Kidney capillary endothelial cell (primary cell): ENCODE measurements around the gene NPEPL1.
"Not testable (repeated sequence)": the region's sequence is repeated elsewhere in the genome, so short reads cannot be mapped to it uniquely, and the experiment has no call there.

Experiments used
- DNase-seq: peaks from one replicate; pipeline ENCODE4 v3.0.0-alpha.2; 2018; ENCODE audit warnings: low spot score

Gene NPEPL1

DNA sequence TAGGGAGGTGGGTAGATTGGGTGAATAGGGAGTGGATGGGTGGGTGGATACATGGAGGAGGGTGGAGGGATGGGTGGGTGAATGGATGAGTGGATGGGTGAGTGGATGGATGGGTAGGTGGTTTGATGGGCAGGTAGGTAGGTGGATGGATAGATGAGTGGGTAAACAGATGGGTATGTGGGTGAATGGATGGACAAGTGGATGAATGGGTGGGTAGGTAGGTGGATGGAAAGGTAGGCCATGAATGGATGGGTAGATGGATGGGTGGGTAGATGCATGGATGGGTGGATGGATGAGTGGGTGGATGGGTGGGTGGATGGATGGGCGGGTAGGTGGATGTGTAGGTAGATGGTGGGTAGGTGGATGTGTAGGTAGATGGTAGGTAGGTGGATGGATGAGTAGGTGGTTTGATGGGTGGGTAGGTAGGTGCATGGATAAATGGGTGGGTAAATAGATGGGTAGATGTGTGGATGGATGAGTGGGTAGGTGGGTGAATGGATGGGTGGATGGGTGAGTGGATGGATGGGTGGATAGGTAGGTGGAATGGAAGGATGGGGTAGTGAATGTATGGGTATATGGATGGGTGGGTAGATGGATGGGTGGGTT, 51.4 kb downstream of the NPEPL1 start:
- no peak for DNase-seq

DNA sequence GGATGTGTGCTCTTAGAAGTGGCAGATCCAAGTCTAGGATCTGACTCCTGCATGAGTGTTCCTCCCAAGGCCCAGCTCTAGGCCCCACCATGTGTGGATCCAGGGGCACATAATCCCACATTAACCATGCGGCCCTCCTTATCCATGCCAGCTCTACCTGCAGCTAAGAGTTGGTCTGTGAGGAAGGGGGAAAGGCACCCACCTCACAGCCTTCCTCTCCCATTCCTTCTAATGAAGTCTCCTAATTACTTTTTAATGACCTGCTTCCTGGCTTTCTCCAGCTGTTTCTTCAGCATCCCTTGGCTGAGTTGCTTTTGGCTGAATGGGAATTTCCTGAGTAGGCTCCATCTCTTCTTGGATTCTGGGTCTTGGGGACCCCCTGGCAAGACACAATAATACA, 52.2 kb downstream of the NPEPL1 start:
- no peak for DNase-seq

DNA sequence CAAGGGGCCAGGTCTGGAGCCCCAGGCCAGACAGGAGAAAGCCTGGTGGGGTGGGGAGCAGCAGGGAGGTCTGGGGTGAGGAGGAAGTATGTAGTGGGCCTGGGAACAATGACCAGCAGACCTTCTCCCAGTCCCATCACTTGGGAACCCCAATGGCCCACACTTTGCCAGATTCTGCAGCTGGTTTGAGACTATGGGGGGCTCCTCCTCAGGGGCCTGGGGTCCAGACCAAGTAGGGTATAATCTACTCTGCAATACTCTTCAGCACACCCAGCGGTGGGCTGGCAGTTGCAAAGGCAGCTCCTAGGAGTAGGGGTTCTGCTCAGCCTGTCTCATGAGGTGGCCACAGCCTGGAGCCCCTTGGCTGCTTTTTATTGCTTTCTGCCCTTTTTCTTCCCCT, 52.8 kb downstream of the NPEPL1 start:
- DNase-seq: no peak

DNA sequence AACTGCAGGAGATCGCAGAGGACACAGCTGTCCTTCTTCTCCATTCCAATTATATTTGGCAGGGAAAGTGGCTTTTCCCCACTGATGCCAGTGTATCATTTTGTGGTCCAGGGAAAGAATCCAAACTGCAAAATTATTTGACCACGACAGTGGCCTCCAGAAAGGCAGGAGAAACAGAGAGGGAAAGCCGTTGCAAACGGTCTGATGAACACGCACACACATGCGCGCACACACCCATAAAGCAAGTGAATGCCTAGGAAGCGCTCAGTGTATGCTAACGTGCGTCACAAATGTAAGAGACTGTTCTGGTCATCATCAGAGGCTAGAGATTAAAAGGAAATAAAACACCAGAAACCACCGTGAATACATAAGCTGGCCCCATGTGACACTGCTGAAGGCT, 54.0 kb downstream of the NPEPL1 start:
- DNase-seq: no peak

DNA sequence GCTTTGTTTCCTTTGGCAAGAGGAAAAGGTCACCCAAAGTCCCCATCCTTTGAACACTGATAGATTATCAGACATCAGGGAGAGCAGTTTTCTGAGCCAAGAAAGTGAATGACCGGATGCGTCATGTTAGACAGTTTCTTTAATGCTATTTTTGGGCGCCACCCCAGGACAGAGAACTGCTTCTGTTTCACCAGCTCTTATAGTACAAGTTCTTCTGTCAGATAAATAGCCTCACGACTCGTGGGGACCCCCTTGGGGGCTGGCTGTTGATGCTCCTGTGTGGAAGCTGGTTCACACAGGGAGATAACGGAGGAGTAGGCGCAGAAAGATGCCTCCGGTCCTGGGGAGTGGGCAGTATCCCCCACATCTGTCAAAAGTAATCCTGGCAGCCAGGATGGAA, 54.6 kb downstream of the NPEPL1 start:
- no peak for DNase-seq

DNA sequence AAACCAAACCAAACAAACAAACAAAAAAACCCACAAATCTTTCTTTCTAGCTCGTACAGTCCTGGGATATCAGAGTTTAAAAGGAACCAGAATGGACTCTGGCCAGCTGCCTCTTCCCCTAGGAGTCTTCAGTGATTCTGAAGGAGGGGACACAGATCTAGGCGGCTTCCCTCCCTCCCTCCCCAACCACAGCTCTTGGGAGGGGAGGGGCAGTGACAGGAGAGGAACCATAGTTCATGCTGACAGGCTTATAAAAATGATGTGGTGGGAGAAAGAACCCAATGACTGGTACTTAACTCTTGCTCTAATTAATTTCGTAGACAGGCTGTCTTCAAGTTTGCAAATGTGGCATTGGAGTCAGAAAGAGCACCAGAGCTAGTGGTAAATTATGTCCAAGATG, 56.0 kb downstream of the NPEPL1 start:
- DNase-seq: no peak

DNA sequence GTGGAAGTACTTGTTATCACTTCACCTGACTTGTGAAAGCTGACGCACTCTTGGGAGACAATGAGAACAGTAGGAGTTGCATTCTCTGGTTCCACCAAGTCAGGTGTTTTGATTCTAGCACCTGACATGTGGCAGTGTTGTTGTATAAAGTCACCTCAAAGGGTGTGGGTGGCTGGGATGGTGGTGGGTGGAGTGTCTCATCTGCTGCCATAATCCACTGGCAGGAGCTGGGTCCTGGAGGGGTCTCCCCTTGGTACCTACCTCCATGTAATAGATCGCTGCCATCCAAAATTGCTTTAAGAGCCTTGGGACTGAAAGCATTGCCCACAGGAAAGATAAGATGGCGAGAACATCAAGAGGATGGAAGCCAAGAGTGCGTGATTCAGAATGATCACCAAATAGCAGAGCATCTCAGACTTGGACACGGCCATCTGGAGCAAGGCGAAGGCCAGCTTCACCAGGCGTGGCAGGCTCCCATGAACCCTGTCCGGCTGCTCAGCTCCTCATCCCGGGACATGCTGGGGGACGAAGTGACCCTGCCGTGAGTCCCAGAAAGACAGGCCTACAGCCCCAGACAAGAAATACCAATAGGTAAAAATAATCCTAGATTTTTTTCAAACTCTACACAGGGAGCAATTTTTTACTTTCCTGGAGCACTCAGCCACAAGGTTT, 56.6 kb downstream of the NPEPL1 start:
- DNase-seq: no peak

DNA sequence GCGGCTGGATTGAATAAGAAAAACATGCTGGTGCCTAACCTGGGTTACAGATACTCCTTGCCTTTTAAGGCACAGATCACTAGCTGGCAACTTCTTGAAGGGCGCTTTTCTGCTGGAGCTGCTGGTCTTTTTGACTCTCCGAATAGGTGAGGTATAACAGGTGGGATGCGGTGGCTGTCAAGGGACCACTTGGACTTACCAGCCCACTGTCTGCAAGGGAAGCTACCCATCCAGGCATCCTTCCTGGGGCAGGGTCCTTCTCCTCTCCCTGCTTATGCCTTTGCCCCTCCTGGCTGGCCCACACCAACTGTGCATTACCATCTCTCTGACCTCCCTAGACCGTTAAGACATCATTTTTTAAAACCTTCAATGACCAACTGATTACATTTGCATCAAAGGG, 57.4 kb downstream of the NPEPL1 start:
- DNase-seq: no peak

DNA sequence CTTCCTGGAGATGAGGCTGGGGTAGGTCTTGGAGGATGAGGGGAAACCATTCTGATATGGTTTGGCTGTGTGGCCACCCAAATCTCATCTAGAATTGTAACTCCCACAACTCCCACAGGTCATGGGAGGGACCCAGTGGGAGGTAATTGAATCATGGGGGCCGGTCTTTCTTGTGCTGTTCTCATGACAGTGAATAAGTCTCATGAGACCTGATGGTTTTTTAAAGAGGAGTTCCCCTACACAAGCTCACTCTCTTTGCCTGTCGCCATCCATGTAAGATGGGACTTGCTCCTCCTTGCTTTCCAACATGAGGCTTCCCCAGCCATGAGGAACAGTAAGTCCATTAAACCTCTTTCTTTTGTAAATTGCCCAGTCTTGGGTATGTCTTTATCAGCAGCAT, 58.1 kb downstream of the NPEPL1 start:
- DNase-seq: not testable (repeated sequence)

DNA sequence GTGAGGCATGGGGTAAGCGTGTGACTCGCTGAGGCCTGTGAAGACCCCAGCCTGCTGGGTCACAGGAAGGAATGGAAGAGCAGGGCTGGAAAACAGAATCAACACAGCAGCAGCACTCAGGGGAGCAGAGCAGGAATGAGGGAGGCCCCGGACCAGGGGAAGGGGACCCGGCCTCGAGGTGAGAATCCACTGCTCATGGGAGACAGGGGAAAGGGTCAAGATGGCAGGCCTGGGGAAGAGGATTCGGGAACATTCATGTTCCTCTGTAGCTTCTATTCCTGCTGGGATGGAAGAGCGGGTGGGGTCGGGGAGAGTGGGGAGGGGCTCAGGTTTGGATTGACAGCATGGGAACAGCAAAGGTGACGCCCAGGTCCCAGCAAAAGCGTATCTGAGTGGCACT, 59.4 kb downstream of the NPEPL1 start:
- no peak for DNase-seq

DNA sequence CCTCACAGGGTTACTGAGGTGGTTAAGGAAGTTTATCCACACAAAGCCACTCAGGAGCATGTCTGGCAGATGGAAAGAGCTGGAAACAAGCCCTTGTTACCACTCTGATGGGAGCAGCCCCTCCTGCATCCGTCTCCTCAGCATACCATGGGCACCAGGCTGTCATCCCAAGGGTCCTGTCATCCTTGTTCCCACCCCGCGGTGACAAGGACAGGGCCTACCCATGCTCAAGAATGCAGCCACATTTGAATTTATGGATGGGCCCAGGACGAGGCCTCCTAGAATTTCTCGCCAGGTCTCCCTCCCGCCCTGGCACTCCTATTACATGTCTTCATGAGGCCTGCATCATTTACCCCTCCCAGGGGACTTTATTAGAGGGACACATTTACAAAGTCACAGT, 60.0 kb downstream of the NPEPL1 start:
- no peak for DNase-seq

DNA sequence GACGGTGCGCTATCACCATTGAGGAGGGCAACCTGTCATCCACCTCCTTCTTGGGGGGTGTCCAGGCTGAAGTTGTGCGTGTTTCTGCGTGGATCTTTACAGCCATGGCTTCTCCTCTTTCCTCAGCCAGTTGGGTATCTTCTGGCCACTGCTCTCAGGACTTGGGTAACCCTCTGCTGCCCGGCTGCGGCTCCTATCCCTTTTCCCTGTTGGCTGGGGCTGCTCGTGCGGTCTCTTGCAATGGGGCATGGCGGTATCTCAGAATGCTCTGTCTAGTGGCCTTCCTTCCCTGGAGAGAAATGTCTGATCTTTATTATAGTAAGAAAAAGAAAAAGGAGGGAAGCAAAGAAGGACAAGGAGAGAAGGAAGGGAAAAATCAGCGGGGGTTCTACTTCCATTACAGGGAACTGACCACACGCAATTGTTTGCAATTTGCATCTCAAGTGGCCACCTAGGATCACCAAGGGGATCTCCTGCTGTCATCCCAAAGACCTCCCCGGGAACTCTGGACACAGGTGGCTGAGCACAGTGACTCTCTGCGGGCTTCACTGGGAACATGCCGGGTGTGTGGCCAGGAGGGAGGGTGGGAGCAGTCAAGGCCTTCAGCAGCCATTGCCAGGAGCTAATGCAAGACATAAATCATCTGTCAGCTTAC, 60.8 kb downstream of the NPEPL1 start:
- no peak for DNase-seq

DNA sequence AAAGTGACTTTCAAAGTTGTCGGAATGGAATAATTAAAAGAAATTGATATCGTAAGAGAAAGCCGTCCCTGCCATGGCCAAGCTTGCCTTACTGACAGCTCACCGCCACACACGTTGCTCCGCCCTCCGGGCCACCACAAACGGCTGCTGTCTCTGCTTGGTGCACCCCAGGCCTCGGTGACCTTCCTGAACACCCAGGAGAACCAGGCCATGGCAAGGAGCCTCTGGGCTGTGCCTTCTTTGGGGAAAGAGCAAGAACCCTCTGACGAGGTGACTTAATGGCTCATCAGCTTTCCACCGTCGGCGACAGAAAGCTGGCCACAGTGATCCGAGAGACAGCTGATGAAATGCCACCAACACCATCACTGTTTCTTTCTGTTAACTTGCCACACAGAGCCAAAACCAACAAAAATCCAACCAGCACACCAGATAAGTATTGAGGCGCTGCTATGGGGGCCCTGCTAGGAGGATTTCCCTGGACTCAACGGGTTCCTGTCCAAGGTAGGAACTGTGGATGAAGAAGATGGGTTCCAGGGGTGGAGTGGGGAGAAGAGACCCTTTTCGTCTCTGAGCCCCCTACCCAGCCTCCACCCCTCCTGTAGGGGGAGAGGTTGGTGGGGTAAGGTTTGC, 61.4 kb downstream of the NPEPL1 start:
- DNase-seq: no peak

DNA sequence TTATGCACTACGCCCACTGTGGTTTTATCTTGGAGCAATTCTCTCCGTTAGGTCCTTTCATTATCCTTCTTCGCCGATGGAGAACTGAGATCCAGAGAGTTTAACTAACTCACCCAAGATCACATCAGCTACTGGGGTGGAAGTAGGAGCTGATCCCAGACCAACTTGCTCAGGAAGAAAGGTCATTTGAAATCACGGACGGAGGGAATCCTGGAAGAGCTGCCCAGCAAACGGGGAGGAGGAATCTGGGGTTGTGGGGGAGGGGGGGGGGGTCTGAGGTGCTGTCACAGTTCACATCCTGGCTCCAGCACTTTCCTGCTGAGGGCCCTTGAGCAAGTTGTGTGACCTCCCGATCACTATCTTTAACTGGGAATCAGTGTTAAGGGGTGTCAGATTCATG, 62.0 kb downstream of the NPEPL1 start:
- no peak for DNase-seq

DNA sequence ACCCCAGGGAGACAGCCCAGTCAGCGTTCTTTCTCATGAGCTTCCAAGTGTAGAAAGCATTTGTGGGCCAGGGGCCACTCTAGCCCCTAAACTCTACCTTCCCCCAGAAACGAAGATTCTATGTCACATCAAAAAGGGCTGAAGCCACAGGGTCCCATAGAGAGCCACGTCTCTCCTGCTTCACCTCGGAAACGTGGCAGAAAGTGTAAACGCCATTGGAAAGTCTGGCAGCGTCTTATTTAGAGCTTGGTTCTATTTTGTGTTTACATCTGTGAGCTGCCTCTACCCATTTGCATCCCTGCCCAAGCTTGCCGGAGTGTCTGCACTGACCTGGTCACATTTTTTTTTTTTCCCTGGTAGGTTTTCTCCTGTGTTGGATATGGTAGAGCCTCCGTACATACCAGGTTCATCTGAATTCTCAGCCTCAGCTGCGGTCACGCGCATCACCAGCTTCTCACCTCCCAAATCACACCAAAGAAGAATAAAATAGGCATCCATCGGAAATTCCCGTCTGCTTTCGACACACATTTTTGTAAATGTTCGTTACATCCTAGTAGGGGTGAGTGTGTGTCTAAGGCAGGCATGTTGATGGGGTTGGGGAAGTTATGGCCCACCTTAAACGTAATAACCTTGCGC, 62.6 kb downstream of the NPEPL1 start:
- DNase-seq: no peak

DNA sequence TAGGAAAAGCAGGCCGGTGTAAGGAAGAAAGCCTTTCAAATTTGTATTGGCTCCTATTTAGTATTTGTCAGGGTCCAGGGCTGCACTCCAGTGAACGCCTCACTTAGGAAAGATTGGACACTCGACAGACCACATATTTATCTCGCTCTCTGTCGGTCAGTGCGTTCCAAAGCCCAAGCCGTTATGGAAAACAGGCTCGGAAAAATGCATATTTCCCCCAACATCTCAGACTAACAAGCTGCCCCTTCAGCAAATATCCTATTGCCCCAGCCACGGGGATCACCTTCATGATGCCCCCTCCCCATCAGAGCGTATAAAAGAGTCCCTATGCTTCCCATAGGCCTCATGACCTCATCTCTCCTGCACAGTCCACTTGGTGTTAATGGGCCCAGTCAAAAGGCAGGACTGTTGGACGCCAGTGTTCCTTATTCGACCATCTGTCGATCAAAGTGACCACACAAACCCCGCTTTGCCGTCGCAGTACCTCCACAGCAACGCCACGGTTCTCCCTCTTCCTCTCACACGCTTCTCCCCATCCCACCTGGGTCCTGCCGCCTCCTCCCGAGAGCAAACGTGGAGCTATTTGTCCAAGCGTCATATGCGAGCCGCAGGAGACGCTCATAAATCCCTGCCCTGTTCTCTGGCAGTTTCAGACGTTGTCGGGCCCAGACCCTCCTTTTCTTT, 63.3 kb downstream of the NPEPL1 start:
- DNase-seq: no peak

DNA sequence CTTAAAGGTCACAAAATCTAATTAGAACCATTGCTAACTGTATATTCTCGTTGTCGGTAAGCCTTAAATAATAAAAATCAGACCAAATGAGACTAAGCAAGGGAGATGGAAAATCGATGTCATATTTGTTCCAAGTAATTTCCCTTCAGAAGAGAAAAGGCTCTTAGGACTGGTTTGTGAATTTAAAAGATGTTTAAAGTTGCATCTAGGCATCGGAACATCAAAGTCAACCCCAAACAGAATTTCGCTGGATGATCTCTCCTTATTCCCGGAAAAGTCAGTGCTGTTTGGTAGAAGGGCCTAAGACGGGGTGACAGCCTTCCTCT, 63.8 kb downstream of the NPEPL1 start:
- no peak for DNase-seq

DNA sequence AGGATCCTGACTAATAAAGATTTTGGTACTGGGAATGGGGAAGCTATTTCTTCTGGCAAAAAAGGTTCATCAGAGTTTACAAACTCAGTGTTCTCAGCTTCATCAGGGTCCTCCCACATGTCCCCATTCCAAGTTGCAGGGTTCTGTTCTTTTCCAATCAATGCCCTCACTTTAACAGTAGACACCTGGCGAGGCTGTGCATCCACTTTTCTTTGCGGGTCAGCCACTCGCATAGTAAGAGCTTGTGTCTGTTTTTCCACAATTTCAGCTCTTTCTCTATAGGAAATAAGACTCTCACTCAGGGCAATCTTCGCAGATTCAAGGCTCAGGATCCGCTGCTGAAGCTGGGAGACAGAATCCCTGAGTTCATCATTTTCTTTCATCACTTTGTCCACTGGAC, 65.0 kb downstream of the NPEPL1 start:
- not testable (repeated sequence) for DNase-seq

DNA sequence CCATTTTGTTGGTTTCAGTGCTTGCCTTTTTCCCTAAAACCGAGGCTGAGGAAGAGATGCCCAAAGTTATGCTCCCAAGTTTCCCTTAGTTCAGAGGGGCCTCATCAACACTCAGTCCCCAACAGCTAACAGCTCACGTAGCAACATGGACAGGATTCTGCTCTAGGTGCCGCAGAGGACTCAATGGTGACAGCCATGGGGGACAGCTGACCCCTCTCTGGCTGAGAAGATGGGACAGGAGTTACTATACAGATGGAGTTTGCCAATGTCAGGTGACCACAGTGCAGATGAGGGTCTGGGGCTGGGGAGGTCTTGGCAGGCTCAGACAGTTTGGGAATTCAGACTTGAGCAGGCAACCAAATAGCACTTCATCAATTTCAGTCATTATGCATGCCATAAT, 67.3 kb downstream of the NPEPL1 start:
- DNase-seq: no peak

DNA sequence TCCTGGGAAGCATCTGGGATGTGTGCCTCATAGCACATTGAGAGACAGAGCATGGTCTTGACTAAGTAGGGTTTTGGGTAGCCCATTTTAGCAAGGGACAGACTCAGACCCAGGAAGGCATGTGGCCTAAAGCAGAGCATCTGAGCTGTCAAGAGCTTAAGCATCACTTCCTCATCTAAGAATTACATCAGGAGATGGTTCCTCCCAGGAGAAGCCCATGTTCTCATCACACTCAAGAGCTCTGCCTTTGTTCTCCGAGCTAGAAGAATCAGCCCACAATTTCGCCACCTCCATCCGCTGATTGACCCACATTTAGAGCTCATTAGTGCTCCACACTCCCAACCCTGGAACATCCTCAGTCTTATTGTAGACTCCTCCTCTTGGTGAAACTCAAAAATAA, 68.3 kb downstream of the NPEPL1 start:
- DNase-seq: no peak

DNA sequence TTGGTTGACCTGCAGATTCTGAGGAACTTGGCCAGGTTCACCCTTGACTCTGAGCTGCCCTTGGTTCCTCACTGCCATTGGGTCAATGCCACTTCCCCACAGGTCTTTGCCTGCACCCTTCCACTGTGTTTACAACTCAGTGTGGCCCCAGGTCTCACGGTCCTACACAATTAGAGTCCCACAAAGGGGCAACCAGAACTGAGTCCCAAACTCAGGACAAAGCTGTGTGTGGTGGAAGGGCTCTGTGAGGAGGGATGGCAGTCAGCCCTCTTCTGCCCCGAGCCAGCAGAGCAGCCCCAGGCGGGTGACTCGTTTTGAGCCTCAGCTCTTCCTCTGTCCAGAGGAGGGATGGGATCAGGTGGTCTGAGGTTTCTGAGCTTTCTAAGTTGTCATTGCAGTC, 69.5 kb downstream of the NPEPL1 start:
- no peak for DNase-seq

DNA sequence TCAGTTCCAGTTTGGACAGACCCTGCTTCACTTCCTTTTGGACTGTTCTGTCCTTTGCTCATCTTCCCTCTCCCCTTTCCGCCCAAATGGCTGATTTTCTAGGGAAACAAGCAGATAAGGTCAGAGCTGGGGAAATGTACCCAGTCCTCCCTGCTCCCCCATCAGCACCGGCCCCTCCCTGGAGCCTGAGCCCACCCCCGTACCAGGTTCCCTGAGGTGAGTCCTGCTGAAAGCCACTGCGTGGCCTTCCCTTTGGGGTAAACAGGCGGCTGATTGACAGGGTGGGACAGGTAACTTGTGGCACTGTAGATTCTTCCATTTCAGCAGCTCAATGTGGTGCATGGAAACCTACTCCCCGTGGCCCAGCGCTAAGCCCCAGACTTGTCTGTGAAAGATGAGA, 70.5 kb downstream of the NPEPL1 start:
- DNase-seq: no peak
